WERI-Rb-1 (cell line): ENCODE measurements around the gene NCOA7.
"Not testable (repeated sequence)": the region's sequence is repeated elsewhere in the genome, so short reads cannot be mapped to it uniquely, and the experiment has no call there.

Experiments
- DNase-seq: peaks from one replicate; pipeline ENCODE4 v3.0.0-alpha.2; 2020
- H3K27ac ChIP-seq: fragments of 250-450 bp; sonication (Bioruptor Pico); 2 replicates; pipeline ENCODE4 v1.5.1; 2020; ENCODE audit warnings: mild to moderate bottlenecking, moderate library complexity
- H3K27me3 ChIP-seq: fragments of 250-450 bp; sonication (Bioruptor Pico); 2 replicates; pipeline ENCODE4 v1.5.1; 2021; ENCODE audit warnings: mild to moderate bottlenecking, low read depth, moderate library complexity; ENCODE audit not compliant: insufficient read depth, severe bottlenecking
- H3K36me3 ChIP-seq: fragments of 250-450 bp; sonication (Bioruptor Pico); 2 replicates; pipeline ENCODE4 v1.5.1; 2020; ENCODE audit warnings: mild to moderate bottlenecking, moderate library complexity
- H3K4me3 ChIP-seq: 2 replicates; pipeline ENCODE4 v1.5.1; 2011; ENCODE audit warnings: low read depth, mild to moderate bottlenecking, control low read depth, low read length
- H3K9me3 ChIP-seq: fragments of 250-450 bp; sonication (Bioruptor Pico); 2 replicates; pipeline ENCODE4 v1.5.1; 2021; ENCODE audit warnings: mild to moderate bottlenecking, moderate library complexity; ENCODE audit not compliant: severe bottlenecking
- CTCF ChIP-seq: IDR thresholded peaks from 2 replicates; pipeline ENCODE4 v1.5.1; 2011; ENCODE audit warnings: low read depth, mild to moderate bottlenecking, control low read depth, inconsistent platforms, low read length

The NCOA7 gene

GRCh38 chr6:125962900-125963497 is 172.2 kb downstream of the NCOA7 start:
- H3K36me3 ChIP-seq, result peaks cover 2% of the 10 kb centered on the region; the same call in 1 of the 2 replicates
- no peaks in the 10 kb centered on the region for H3K9me3 ChIP-seq
- H3K27me3 ChIP-seq, result no peaks in the 10 kb centered on the region
- no peak for TF ChIP-seq CTCF
- no peak overlapping the region for H3K4me3 ChIP-seq
- DNase-seq, result no peak
- no peak overlapping the region for H3K27ac ChIP-seq

GRCh38 chr6:125963817-125964216 is 173.1 kb downstream of the NCOA7 start:
- no peaks in the 10 kb centered on the region for H3K27me3 ChIP-seq
- peaks cover 2% of the 10 kb centered on the region; the same call in 1 of the 2 replicates for H3K36me3 ChIP-seq
- TF ChIP-seq CTCF, result no peak
- H3K4me3 ChIP-seq, result no peak overlapping the region
- no peak overlapping the region for H3K27ac ChIP-seq
- H3K9me3 ChIP-seq, result no peaks in the 10 kb centered on the region
- no peak for DNase-seq

- H3K4me3 ChIP-seq, result no peak overlapping the region
- TF ChIP-seq CTCF, result no peak
- H3K36me3 ChIP-seq, result peaks cover 2% of the 10 kb centered on the region; the same call in 1 of the 2 replicates
- no peaks in the 10 kb centered on the region for H3K9me3 ChIP-seq
- H3K27me3 ChIP-seq, result no peaks in the 10 kb centered on the region
- H3K27ac ChIP-seq, result no peak overlapping the region
- DNase-seq, result no peak
Observed at GRCh38 chr6:125966569-125966968, 175.8 kb downstream of the NCOA7 start.

- DNase-seq, result no peak
- H3K4me3 ChIP-seq, result no peak overlapping the region
- H3K36me3 ChIP-seq, result peaks cover 3% of the 10 kb centered on the region
- H3K27ac ChIP-seq, result no peak overlapping the region
- H3K27me3 ChIP-seq, result no peaks in the 10 kb centered on the region
- H3K9me3 ChIP-seq, result no peaks in the 10 kb centered on the region
- TF ChIP-seq CTCF, result no peak
Observed at GRCh38 chr6:125968493-125968892, 177.7 kb downstream of the NCOA7 start.

GRCh38 chr6:125970760-125971159 is 180.0 kb downstream of the NCOA7 start:
- Histone ChIP-seq H3K9me3 (no peaks in the 10 kb centered on the region), H3K36me3 (peaks cover 8% of the 10 kb centered on the region), H3K4me3 (no peak overlapping the region), H3K27me3 (no peaks in the 10 kb centered on the region), H3K27ac (no peak overlapping the region)
- DNase-seq, result no peak
- TF ChIP-seq CTCF, result no peak

GRCh38 chr6:125972478-125972877 is 181.7 kb downstream of the NCOA7 start:
- H3K27me3 ChIP-seq, DNase-seq, H3K4me3 ChIP-seq, H3K36me3 ChIP-seq, H3K9me3 ChIP-seq, H3K27ac ChIP-seq: not testable (repeated sequence)
